GM19240 (cell line): ENCODE data around the gene HNRNPH3.

ENCODE experiments used
- DNase-seq: peaks from one replicate; pipeline ENCODE4 v3.0.0; 2011; ENCODE audit warnings: low spot score; ENCODE audit not compliant: insufficient read length

The HNRNPH3 gene

GRCh38 chr10:68385740-68386139 lies 53.9 kb downstream of the HNRNPH3 start:
- no peak for DNase-seq
